Measurements from ENCODE around the gene ROMO1.

- TF ChIP-seq CTCF (tag by site-specific recombination; IDR thresholded peaks at IDR 0.05) (no peak), YY1 (tag by site-specific recombination; IDR thresholded peaks at IDR 0.05) (no peak), ZNF48 (tag by site-specific recombination; IDR thresholded peaks at IDR 0.05) (no peak), ZNF16 (tag by site-specific recombination; IDR thresholded peaks at IDR 0.05; ENCODE audit: low read depth) (no peak), ZSCAN5A (tag by site-specific recombination; IDR thresholded peaks at IDR 0.05) (no peak), ATF2 (tag by site-specific recombination; IDR thresholded peaks at IDR 0.05; ENCODE audit: low read depth) (no peak), ZBTB44 (tag by site-specific recombination; IDR thresholded peaks at IDR 0.05) (no peak), ZNF302 (tag by site-specific recombination; IDR thresholded peaks at IDR 0.05; ENCODE audit: low read depth) (no peak)
These were observed 36.7 kb downstream of the ROMO1 start for GRCh38 chr20:35735826-35736470.
